Testis (tissue), 3 donors: ENCODE results near the gene VKORC1L1. TPM values are rescaled to one million over a fixed set of nuclear protein-coding genes. Genes with fewer than 3 reads are reported as not detected.
"Not testable (repeated sequence)": the region's sequence is repeated elsewhere in the genome, so short reads cannot be mapped to it uniquely, and the experiment has no call there.

ENCODE experiments used
- DNase-seq: peaks from one replicate; pipeline ENCODE4 v3.0.0-alpha.2; 2019
- H3K27ac ChIP-seq, 2 donors: fragments of 200-600 bp; sonication (generic); one replicate each; pipeline ENCODE4 v1.5.1; 2019
- H3K27me3 ChIP-seq: fragments of 200-600 bp; sonication (generic); one replicate; pipeline ENCODE4 v1.5.1; 2019
- H3K36me3 ChIP-seq: fragments of 200-600 bp; sonication (generic); one replicate; pipeline ENCODE4 v1.5.1; 2017; ENCODE audit warnings: low read depth; ENCODE audit errors: missing control alignments
- H3K4me1 ChIP-seq: fragments of 200-600 bp; sonication (generic); one replicate; pipeline ENCODE4 v1.5.1; 2019
- H3K4me3 ChIP-seq, 2 donors: fragments of 200-600 bp; sonication (generic); one replicate each; pipeline ENCODE4 v1.5.1; 2017 to 2019
- H3K9me3 ChIP-seq: fragments of 200-600 bp; sonication (generic); one replicate; pipeline ENCODE4 v1.5.1; 2017
- CTCF ChIP-seq, 3 experiments: fragments of 450-650 bp in 2 of 3; fragments of 200-600 bp in 1 of 3; sonication (generic) in 1 of 3; IDR thresholded peaks; one replicate each; pipeline ENCODE4 v1.5.1; 2016 to 2019; ENCODE audit warnings: antibody characterized with exemption in 3 of 3, mild to moderate bottlenecking in 2 of 3, moderate library complexity in 1 of 3
- POLR2A ChIP-seq: fragments of 450-650 bp; IDR thresholded peaks from one replicate; pipeline ENCODE4 v1.6.1; 2017; ENCODE audit warnings: antibody characterized with exemption, mild to moderate bottlenecking, moderate library complexity
- WGBS, 2 donors: methylation state at CpG; one replicate each; pipeline ENCODE4 v1.1.5; 2018; 5-methylcytosine and 5-hydroxymethylcytosine counted together
- intact Hi-C: fragments of 100-400 bp; cut with DNase I; formaldehyde crosslinking; loops from one replicate; pipeline ENCODE4 v1.15.1; 2023; ENCODE audit warnings: low total_unique reads
- polyA plus RNA-seq: library from polyadenylated mRNA; stranded (reverse); fragments of 350-450 nt; fragmentation: Illumina TruSeq; extraction: RNeasy Lipid Tissue Mini Kit (QIAGEN cat#74804); gene quantifications from one replicate; pipeline ENCODE4 v1.2.3, GENCODE V29; 2014; ENCODE audit warnings: low read depth, low replicate concordance; ENCODE audit not compliant: insufficient read depth
- total RNA-seq, 2 donors: library from RNA; depleted of rRNA; stranded (reverse); fragments of >200 nt; gene quantifications; one replicate each; pipeline ENCODE4 v1.2.3, GENCODE V29; 2016

The VKORC1L1 gene
- total and polyA plus RNA-seq, 3 donors from 2014 or later = 11.4 to 22.0 (median 13.5) TPM

- 83 to 86% methylated on average over 5 of the region's 5 CpGs for WGBS, 2 donors
- no peak for DNase-seq
- Histone ChIP-seq H3K4me3 (no peak overlapping the region), H3K9me3 (no peaks in the 10 kb centered on the region), H3K27me3 (no peaks in the 10 kb centered on the region), H3K27ac (no peak overlapping the region), H3K4me1 (no peaks in the 10 kb centered on the region), H3K36me3 (no peaks in the 10 kb centered on the region)
- no peak for TF ChIP-seq CTCF (IDR thresholded peaks at IDR 0.05)
- no peak for TF ChIP-seq POLR2A
- intact Hi-C loops = no loop called here
These were observed 19.3 kb downstream of the VKORC1L1 start for GRCh38 chr7:65892161-65892560.

- intact Hi-C loops = no loop called here
- DNase-seq = no peak
- WGBS, 2 donors = 81 to 88% methylated on average over 1 of the region's 1 CpG
- no peak overlapping the region for H3K4me3 ChIP-seq
- no peak overlapping the region for H3K27ac ChIP-seq
- H3K4me1 ChIP-seq = no peaks in the 10 kb centered on the region
- H3K36me3 ChIP-seq = no peaks in the 10 kb centered on the region
- H3K9me3 ChIP-seq = no peaks in the 10 kb centered on the region
- no peaks in the 10 kb centered on the region for H3K27me3 ChIP-seq
- TF ChIP-seq CTCF (IDR thresholded peaks at IDR 0.05) = no peak
- TF ChIP-seq POLR2A = no peak
These were observed 20.0 kb downstream of the VKORC1L1 start for GRCh38 chr7:65892835-65893234.

GRCh38 chr7:65896279-65896870 lies 23.5 kb downstream of the VKORC1L1 start:
- Histone ChIP-seq H3K4me3 (no peak overlapping the region), H3K4me1 (no peaks in the 10 kb centered on the region), H3K9me3 (no peaks in the 10 kb centered on the region), H3K27me3 (no peaks in the 10 kb centered on the region), H3K36me3 (no peaks in the 10 kb centered on the region), H3K27ac (no peak overlapping the region)
- WGBS, 2 donors = 95 to 98% methylated on average over 4 of the region's 4 CpGs
- no peak for DNase-seq
- no peak for TF ChIP-seq POLR2A
- TF ChIP-seq CTCF (IDR thresholded peaks at IDR 0.05) = no peak
- intact Hi-C loops = no loop called here

GRCh38 chr7:65897289-65897688 lies 24.4 kb downstream of the VKORC1L1 start:
- H3K36me3 ChIP-seq, H3K27ac ChIP-seq, intact Hi-C loops, H3K27me3 ChIP-seq, H3K9me3 ChIP-seq, H3K4me3 ChIP-seq, DNase-seq, H3K4me1 ChIP-seq: not testable (repeated sequence)
- 84 to 96% methylated on average over 3 of the region's 3 CpGs for WGBS, 2 donors

- intact Hi-C loops, H3K4me1 ChIP-seq, H3K27ac ChIP-seq, H3K9me3 ChIP-seq, H3K36me3 ChIP-seq, H3K4me3 ChIP-seq, DNase-seq, H3K27me3 ChIP-seq: not testable (repeated sequence)
- 77 to 81% methylated on average over 2 of the region's 2 CpGs for WGBS, 2 donors
These were observed 26.0 kb downstream of the VKORC1L1 start for GRCh38 chr7:65898677-65899447.

- no peaks in the 10 kb centered on the region for H3K27me3 ChIP-seq
- DNase-seq = no peak
- H3K4me3 ChIP-seq = no peak overlapping the region
- no peaks in the 10 kb centered on the region for H3K4me1 ChIP-seq
- H3K27ac ChIP-seq = no peak overlapping the region
- H3K36me3 ChIP-seq = no peaks in the 10 kb centered on the region
- no peaks in the 10 kb centered on the region for H3K9me3 ChIP-seq
- TF ChIP-seq CTCF (IDR thresholded peaks at IDR 0.05) (no peak), POLR2A (no peak)
- intact Hi-C loops = no loop called here
These were observed 29.4 kb downstream of the VKORC1L1 start for GRCh38 chr7:65902306-65902705.
